ENCODE measurements around the gene S100A1. TPM values are rescaled to one million over a fixed set of nuclear protein-coding genes. Genes with fewer than 3 reads are reported as not detected.
A peak's percentile ranks its signal among the peaks of the same experiment; 100 is the strongest.
"Not testable (repeated sequence)": the region's sequence is repeated elsewhere in the genome, so short reads cannot be mapped to it uniquely, and the experiment has no call there.

The S100A1 gene
- total and polyA plus RNA-seq, 2 donors from 2014 or later: 83.1 to 332 TPM

GRCh38 chr1:153670257-153670858 lies 42.1 kb downstream of the S100A1 start:
- FAIRE-seq (no peak), DNase-seq (peak in 1 of 5 donors; percentile 82)
- Histone ChIP-seq H3K4me3 (ENCODE audit: low read length in 3 of 3) (peak overlapping the region; percentile 66 to 98 (median 74)), H3K4me1 (ENCODE audit: control insufficient read depth in 2 of 3, insufficient read depth in 2 of 3, low read depth in 1 of 3, low read length in 3 of 3) (peaks cover 0 to 14% (median 8%) of the 10 kb centered on the region in 3 donors), H3K9ac (ENCODE audit: low read length in 3 of 3) (peak overlapping the region; percentile 42 to 91 (median 63)), H3K9me3 (ENCODE audit: control insufficient read depth in 2 of 3, insufficient read depth in 1 of 3, low read length in 3 of 3) (no peaks in the 10 kb centered on the region), H3K27me3 (ENCODE audit: control insufficient read depth, insufficient read depth, low read length) (no peaks in the 10 kb centered on the region), H3K27ac (ENCODE audit: low read depth in 2 of 2, low read length in 2 of 2) (peak overlapping the region; percentile 35 to 53), H3K36me3 (ENCODE audit: control insufficient read depth in 2 of 3, insufficient read depth in 3 of 3, low read length in 3 of 3) (peaks cover 12 to 31% (median 17%) of the 10 kb centered on the region in 3 donors)
- intact Hi-C loops (cut with DNase I): no loop called here
- TF ChIP-seq, protein P1, sequence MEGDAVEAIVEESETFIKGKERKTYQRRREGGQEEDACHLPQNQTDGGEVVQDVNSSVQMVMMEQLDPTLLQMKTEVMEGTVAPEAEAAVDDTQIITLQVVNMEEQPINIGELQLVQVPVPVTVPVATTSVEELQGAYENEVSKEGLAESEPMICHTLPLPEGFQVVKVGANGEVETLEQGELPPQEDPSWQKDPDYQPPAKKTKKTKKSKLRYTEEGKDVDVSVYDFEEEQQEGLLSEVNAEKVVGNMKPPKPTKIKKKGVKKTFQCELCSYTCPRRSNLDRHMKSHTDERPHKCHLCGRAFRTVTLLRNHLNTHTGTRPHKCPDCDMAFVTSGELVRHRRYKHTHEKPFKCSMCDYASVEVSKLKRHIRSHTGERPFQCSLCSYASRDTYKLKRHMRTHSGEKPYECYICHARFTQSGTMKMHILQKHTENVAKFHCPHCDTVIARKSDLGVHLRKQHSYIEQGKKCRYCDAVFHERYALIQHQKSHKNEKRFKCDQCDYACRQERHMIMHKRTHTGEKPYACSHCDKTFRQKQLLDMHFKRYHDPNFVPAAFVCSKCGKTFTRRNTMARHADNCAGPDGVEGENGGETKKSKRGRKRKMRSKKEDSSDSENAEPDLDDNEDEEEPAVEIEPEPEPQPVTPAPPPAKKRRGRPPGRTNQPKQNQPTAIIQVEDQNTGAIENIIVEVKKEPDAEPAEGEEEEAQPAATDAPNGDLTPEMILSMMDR (IDR thresholded peaks at IDR 0.05; ENCODE audit: borderline replicate concordance, extremely low read depth, insufficient read depth): no peak

GRCh38 chr1:153670859-153671627 lies 42.8 kb downstream of the S100A1 start, which contains the start of gene ILF2:
TSS of gene ILF2 (minus strand) at chr1:153670993. CDS start at chr1:153670922, 71 bp downstream.
- peak within 1 kb of the TSS; percentile 66 to 69 for H3K27ac ChIP-seq (ENCODE audit: low read depth in 2 of 2, low read length in 2 of 2)
- DNase-seq (peak; percentile 99 to 100 (median 99)), FAIRE-seq (peak; percentile 99)

GRCh38 chr1:153671628-153672353 lies 43.6 kb downstream of the S100A1 start:
- peak; percentile 16 to 78 (median 60) for DNase-seq
- intact Hi-C loops (cut with DNase I); H3K27me3 ChIP-seq (ENCODE audit: control insufficient read depth, insufficient read depth, low read length); FAIRE-seq; H3K9me3 ChIP-seq (ENCODE audit: control insufficient read depth in 2 of 3, insufficient read depth in 1 of 3, low read length in 3 of 3): not testable (repeated sequence)
- peak overlapping the region; percentile 70 to 86 (median 72) for H3K4me3 ChIP-seq (ENCODE audit: low read length in 3 of 3)
- peaks cover 0 to 14% (median 8%) of the 10 kb centered on the region in 3 donors for H3K4me1 ChIP-seq (ENCODE audit: control insufficient read depth in 2 of 3, insufficient read depth in 2 of 3, low read depth in 1 of 3, low read length in 3 of 3)
- H3K9ac ChIP-seq (ENCODE audit: low read length in 3 of 3): peak overlapping the region; percentile 41 to 89 (median 70)
- H3K36me3 ChIP-seq (ENCODE audit: control insufficient read depth in 2 of 3, insufficient read depth in 3 of 3, low read length in 3 of 3): peaks cover 10 to 17% (median 10%) of the 10 kb centered on the region in 3 donors
- peak overlapping the region; percentile 66 to 69 for H3K27ac ChIP-seq (ENCODE audit: low read depth in 2 of 2, low read length in 2 of 2)

More at GRCh38 chr1:153670859-153671627, 42.8 kb downstream of the S100A1 start, which contains the start of gene ILF2:
- H3K4me3 ChIP-seq (ENCODE audit: low read length in 3 of 3): peak within 1 kb of the TSS; percentile 70 to 98 (median 86)
- H3K9ac ChIP-seq (ENCODE audit: low read length in 3 of 3): peak within 1 kb of the TSS; percentile 42 to 91 (median 89)
- TF ChIP-seq, protein P1 (IDR thresholded peaks at IDR 0.05; ENCODE audit: borderline replicate concordance, extremely low read depth, insufficient read depth): peak; percentile 12
- intact Hi-C loops (cut with DNase I): no loop called here
- no peaks in the 10 kb centered on the region for H3K9me3 ChIP-seq (ENCODE audit: control insufficient read depth in 2 of 3, insufficient read depth in 1 of 3, low read length in 3 of 3)
- peaks cover 10 to 24% (median 13%) of the 10 kb centered on the region in 3 donors for H3K36me3 ChIP-seq (ENCODE audit: control insufficient read depth in 2 of 3, insufficient read depth in 3 of 3, low read length in 3 of 3)
- H3K4me1 ChIP-seq (ENCODE audit: control insufficient read depth in 2 of 3, insufficient read depth in 2 of 3, low read depth in 1 of 3, low read length in 3 of 3): peaks cover 0 to 14% (median 8%) of the 10 kb centered on the region in 3 donors
- no peaks in the 10 kb centered on the region for H3K27me3 ChIP-seq (ENCODE audit: control insufficient read depth, insufficient read depth, low read length)

Measured in kidney (tissue), 14 donors.